Measurements from ENCODE around the gene EXOC4.

EXOC4 gene

DNA sequence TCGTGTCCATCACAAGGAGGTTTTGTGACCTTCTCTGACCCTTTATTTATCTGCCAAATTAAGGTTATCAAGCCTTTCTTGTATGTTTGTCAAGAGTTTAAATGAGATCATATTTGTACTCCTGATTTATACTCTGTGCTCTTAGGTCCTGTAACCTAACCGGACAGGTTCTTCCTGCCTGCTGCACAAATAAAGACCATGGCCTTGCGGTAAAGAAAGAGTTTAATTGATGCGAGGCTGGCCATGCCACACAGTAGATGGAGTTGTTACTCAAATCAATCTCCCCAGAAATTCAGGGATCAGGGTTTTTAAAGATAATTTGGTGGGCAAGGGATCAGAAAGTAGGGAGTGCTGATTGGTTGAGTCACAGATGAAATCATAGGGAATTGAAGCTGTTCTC, 794.8 kb downstream of the EXOC4 start:
- no peak for DNase-seq (ENCODE audit: extremely low read depth, insufficient read length)
- no peaks in the 10 kb centered on the region for H3K27me3 ChIP-seq (replicated peaks; ENCODE audit: control insufficient read depth, insufficient read depth, low read length)

DNA sequence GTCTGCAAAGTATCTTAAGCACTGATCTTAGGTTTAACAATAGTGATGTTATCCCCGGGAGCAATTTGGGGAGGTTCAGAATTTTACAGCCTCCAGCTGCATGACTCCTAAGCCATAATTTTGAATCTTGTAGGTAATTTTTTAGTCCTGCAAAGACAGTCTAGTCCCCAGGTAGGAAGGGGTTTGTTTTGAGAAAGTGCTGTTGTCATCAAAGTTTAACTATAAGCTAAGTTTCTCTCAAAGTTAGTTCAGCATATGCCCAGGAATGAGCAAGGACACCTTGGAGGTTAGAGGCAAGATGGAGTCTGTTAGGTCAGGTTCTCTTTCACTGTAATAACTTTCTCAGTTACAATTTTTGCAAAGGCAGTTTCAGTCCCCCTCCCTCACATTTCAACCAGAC, 795.3 kb downstream of the EXOC4 start:
- no peaks in the 10 kb centered on the region for H3K27me3 ChIP-seq (replicated peaks; ENCODE audit: control insufficient read depth, insufficient read depth, low read length)
- TF ChIP-seq, protein P1, sequence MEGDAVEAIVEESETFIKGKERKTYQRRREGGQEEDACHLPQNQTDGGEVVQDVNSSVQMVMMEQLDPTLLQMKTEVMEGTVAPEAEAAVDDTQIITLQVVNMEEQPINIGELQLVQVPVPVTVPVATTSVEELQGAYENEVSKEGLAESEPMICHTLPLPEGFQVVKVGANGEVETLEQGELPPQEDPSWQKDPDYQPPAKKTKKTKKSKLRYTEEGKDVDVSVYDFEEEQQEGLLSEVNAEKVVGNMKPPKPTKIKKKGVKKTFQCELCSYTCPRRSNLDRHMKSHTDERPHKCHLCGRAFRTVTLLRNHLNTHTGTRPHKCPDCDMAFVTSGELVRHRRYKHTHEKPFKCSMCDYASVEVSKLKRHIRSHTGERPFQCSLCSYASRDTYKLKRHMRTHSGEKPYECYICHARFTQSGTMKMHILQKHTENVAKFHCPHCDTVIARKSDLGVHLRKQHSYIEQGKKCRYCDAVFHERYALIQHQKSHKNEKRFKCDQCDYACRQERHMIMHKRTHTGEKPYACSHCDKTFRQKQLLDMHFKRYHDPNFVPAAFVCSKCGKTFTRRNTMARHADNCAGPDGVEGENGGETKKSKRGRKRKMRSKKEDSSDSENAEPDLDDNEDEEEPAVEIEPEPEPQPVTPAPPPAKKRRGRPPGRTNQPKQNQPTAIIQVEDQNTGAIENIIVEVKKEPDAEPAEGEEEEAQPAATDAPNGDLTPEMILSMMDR (IDR thresholded peaks at IDR 0.05; ENCODE audit: insufficient read depth, low read length, poor library complexity, severe bottlenecking): no peak
- H3K36me3 ChIP-seq (ENCODE audit: control insufficient read depth, insufficient read depth, low read length): no peaks in the 10 kb centered on the region
- H3K4me3 ChIP-seq (replicated peaks; ENCODE audit: low read depth, low read length): no peak overlapping the region
- DNase-seq (ENCODE audit: extremely low read depth, insufficient read length): no peak

More for the DNA sequence above, 794.8 kb downstream of the EXOC4 start:
- no peaks in the 10 kb centered on the region for H3K36me3 ChIP-seq (ENCODE audit: control insufficient read depth, insufficient read depth, low read length)
- no peak overlapping the region for H3K4me3 ChIP-seq (replicated peaks; ENCODE audit: low read depth, low read length)
- TF ChIP-seq, protein P1 (IDR thresholded peaks at IDR 0.05; ENCODE audit: insufficient read depth, low read length, poor library complexity, severe bottlenecking): no peak

DNA sequence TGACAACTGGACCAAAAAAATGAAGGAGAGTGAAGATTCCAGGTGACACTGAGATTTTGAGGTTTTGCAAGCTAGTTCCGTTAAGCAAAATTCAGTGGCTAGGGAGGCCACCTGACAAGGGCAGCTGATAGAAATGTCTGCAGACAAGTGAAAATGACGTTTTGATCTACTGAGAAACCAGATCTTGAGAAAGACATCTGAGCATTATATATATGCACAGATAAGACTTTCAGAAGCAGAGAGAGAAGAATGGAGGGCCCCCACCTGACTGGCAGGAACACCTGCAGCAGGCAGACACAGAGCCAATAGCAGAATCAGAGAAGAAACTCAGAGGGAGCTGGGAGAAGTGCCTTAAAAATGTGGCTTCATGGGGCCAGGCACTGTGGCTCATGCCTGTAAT, 798.1 kb downstream of the EXOC4 start:
- TF ChIP-seq, protein P1 (IDR thresholded peaks at IDR 0.05; ENCODE audit: insufficient read depth, low read length, poor library complexity, severe bottlenecking): no peak
- H3K36me3 ChIP-seq (ENCODE audit: control insufficient read depth, insufficient read depth, low read length): no peaks in the 10 kb centered on the region
- DNase-seq (ENCODE audit: extremely low read depth, insufficient read length): no peak

DNA sequence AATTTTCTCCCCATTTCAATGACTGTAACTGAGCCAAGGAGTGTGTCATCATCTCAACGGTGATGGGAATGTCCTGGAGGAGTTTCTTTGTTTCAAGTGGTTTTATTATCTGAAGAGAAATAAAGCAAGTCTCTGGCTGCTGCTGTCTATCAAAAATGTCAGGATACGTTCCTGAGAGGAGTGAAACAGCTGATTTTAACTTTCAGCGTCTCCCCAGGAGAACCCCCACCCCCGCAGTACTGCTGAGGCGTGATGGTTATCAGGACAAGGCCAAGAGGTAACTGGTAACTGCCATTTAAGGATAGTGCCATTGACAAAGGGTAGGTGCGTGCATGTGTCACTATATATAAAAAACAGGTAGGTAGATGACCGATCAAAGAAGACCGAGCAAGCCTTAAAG, 803.9 kb downstream of the EXOC4 start:
- Histone ChIP-seq H3K4me3 (replicated peaks; ENCODE audit: low read depth, low read length) (no peak overlapping the region), H3K36me3 (ENCODE audit: control insufficient read depth, insufficient read depth, low read length) (no peaks in the 10 kb centered on the region), H3K27me3 (replicated peaks; ENCODE audit: control insufficient read depth, insufficient read depth, low read length) (no peaks in the 10 kb centered on the region)
- TF ChIP-seq, protein P1 (IDR thresholded peaks at IDR 0.05; ENCODE audit: insufficient read depth, low read length, poor library complexity, severe bottlenecking): no peak
- DNase-seq (ENCODE audit: extremely low read depth, insufficient read length): no peak

More for the DNA sequence above, 798.1 kb downstream of the EXOC4 start:
- H3K27me3 ChIP-seq (replicated peaks; ENCODE audit: control insufficient read depth, insufficient read depth, low read length): no peaks in the 10 kb centered on the region
- H3K4me3 ChIP-seq (replicated peaks; ENCODE audit: low read depth, low read length): no peak overlapping the region

DNA sequence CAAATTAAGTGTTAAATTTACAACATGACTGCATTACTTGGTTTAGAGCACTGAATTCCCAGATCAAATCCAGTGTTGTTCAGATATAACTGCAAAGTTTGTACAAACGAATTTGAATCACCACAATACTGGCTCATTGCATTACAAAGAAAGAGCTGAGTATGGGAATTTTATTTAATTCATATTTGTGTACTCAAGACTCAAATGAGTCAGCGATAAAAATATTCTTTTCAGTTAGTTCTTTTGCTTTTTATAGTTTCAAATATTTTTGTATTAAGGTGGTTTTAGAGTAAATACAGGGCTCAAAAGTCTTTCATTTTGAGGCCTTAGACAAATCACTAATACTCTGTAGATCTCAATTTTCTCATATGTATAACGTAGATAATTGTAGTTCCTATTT, 805.6 kb downstream of the EXOC4 start:
- TF ChIP-seq, protein P1 (IDR thresholded peaks at IDR 0.05; ENCODE audit: insufficient read depth, low read length, poor library complexity, severe bottlenecking): no peak
- no peak overlapping the region for H3K4me3 ChIP-seq (replicated peaks; ENCODE audit: low read depth, low read length)
- H3K36me3 ChIP-seq (ENCODE audit: control insufficient read depth, insufficient read depth, low read length): no peaks in the 10 kb centered on the region
- no peak for DNase-seq (ENCODE audit: extremely low read depth, insufficient read length)
- no peaks in the 10 kb centered on the region for H3K27me3 ChIP-seq (replicated peaks; ENCODE audit: control insufficient read depth, insufficient read depth, low read length)

DNA sequence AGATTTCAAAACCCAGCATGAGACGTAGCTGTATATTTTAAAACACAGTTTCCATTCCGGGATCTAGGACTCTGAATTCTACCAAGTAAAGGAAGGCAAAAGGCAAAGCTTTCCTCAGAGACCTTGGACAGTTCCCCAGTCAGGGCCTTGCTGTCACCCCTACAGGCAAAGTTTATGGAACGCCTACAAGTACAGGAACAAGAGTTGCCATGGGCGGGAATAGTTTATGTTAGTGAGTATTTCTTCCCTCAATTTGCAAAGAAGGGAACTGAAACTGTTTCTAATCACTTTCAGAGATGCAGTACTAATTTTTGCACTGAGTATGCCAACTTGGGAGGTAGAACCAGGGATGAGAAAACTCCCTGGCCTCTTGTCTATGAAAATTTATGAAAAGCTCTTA, 806.1 kb downstream of the EXOC4 start:
- Histone ChIP-seq H3K4me3 (replicated peaks; ENCODE audit: low read depth, low read length) (no peak overlapping the region), H3K36me3 (ENCODE audit: control insufficient read depth, insufficient read depth, low read length) (no peaks in the 10 kb centered on the region), H3K27me3 (replicated peaks; ENCODE audit: control insufficient read depth, insufficient read depth, low read length) (no peaks in the 10 kb centered on the region)
- no peak for DNase-seq (ENCODE audit: extremely low read depth, insufficient read length)
- TF ChIP-seq, protein P1 (IDR thresholded peaks at IDR 0.05; ENCODE audit: insufficient read depth, low read length, poor library complexity, severe bottlenecking): no peak

Data from GM06990 (cell line).